ENCODE results near the gene AP2A2. TPM values are rescaled to one million over a fixed set of nuclear protein-coding genes. Genes with fewer than 3 reads are reported as not detected.

Gene AP2A2
- total RNA-seq, 1 donor from 2014 or later = 48.5 TPM

DNA sequence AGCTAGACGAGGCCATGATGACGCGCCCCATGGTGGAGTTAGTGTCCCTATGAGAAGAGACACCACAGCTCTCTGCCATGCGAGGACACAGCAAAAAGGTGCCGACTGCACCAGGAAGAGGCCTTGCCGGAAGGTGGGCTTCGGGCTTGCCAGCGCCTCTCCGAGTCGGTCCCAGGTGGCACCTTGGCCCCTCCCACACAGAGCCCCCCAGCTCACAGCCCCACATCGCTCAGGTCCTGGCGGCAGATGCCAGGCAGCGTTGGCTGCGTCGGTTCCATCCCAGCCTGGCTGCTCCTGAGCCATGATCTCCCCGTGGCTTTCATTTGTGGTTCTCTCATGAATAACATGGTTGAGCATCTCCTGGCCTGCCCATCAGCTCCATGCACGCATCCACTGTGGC, 39.1 kb upstream of the AP2A2 start:
- H3K4me3 ChIP-seq (ENCODE audit: low read depth, low read length) = no peak overlapping the region
- DNase-seq (ENCODE audit: low read depth) = no peak
- TF ChIP-seq, protein P1, sequence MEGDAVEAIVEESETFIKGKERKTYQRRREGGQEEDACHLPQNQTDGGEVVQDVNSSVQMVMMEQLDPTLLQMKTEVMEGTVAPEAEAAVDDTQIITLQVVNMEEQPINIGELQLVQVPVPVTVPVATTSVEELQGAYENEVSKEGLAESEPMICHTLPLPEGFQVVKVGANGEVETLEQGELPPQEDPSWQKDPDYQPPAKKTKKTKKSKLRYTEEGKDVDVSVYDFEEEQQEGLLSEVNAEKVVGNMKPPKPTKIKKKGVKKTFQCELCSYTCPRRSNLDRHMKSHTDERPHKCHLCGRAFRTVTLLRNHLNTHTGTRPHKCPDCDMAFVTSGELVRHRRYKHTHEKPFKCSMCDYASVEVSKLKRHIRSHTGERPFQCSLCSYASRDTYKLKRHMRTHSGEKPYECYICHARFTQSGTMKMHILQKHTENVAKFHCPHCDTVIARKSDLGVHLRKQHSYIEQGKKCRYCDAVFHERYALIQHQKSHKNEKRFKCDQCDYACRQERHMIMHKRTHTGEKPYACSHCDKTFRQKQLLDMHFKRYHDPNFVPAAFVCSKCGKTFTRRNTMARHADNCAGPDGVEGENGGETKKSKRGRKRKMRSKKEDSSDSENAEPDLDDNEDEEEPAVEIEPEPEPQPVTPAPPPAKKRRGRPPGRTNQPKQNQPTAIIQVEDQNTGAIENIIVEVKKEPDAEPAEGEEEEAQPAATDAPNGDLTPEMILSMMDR (conservative IDR thresholded peaks at IDR 0.05; ENCODE audit: low read depth, low read length) = no peak

DNA sequence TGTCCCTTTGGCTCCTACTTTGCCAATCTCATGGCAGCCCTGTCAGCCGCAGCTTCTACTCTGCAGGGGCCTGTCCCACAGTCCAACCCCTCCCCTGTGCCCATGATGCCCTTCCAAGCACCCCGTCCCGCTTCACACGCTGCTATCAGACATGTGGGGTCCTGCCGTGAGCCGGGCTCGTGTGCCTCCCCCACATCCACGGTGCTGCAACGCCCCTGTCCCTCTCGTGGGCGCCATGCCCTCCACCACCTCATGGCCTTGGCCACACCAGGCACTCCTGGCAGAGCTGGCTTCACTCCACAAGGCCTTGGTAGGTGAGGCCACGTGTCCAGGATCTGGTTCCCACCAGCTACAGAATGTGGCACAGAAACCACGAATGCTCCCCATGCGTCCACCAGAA, 38.1 kb upstream of the AP2A2 start:
- TF ChIP-seq, protein P1 (conservative IDR thresholded peaks at IDR 0.05; ENCODE audit: low read depth, low read length) = no peak
- no peak for DNase-seq (ENCODE audit: low read depth)
- H3K4me3 ChIP-seq (ENCODE audit: low read depth, low read length) = no peak overlapping the region

DNA sequence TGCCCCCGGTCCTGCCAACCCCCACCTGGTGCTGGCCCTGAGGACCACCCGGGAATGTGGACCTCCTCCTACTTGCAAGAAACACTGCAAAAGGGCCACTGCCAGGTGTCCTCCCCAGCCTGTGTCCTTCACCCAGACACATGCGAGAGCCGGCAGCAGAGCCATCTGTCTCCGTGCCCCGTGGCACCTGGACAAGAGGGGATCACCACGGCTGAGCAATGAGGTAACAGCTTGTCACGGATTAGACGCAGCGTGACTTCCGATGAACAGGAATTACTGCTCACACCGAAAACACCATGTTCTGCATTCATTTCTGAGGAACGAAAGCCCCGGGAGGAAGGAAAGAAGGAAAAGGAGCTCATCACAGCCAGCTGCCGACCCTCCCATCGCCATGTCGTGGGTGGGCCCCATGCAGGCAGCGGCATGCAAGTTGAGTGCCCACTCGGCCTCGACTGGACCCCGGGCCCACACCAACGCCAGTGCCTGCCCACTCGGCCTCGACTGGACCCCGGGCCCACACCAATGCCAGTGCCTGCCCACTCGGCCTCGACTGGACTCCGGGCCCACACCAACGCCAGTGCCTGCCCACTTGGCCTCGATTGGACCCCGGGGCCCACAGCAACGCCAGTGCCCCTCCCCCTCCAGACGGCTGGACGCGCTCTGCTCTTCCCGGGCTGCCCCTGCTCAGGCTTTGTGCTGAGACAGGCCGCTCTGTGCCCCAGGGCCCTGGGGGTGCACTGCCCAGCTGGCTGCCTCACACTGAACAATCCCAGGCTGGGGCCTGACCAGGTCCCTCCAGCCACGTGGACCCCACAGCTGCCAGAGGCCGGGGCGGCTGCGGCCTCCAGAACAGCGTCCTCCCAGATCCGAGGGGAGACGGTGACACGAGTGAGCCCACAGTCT, 37.1 kb upstream of the AP2A2 start:
- TF ChIP-seq, protein P1 (conservative IDR thresholded peaks at IDR 0.05; ENCODE audit: low read depth, low read length) = no peak
- no peak overlapping the region for H3K4me3 ChIP-seq (ENCODE audit: low read depth, low read length)

DNA sequence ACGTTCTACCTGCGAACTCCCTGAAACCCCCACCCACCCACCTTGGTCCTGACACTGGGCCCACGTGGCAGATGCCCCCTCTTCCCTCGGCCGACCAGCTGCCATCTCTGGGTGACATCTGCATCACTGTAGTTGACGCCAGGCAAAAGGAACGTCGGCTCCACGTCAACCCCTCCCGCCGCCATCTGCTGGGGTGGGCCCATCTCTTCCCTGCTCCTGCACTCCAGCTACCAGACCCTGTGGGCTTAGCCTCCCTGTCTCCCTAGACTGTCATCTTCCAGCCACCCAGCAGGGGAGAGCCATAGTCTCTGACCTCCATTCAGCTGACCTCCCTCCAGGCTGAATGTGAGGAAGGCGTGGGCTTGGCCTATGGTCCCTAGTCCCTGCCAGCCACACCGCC, 36.4 kb upstream of the AP2A2 start:
- TF ChIP-seq, protein P1 (conservative IDR thresholded peaks at IDR 0.05; ENCODE audit: low read depth, low read length) = no peak
- DNase-seq (ENCODE audit: low read depth) = no peak

More for the DNA sequence above, 37.1 kb upstream of the AP2A2 start:
- DNase-seq (ENCODE audit: low read depth) = no peak

DNA sequence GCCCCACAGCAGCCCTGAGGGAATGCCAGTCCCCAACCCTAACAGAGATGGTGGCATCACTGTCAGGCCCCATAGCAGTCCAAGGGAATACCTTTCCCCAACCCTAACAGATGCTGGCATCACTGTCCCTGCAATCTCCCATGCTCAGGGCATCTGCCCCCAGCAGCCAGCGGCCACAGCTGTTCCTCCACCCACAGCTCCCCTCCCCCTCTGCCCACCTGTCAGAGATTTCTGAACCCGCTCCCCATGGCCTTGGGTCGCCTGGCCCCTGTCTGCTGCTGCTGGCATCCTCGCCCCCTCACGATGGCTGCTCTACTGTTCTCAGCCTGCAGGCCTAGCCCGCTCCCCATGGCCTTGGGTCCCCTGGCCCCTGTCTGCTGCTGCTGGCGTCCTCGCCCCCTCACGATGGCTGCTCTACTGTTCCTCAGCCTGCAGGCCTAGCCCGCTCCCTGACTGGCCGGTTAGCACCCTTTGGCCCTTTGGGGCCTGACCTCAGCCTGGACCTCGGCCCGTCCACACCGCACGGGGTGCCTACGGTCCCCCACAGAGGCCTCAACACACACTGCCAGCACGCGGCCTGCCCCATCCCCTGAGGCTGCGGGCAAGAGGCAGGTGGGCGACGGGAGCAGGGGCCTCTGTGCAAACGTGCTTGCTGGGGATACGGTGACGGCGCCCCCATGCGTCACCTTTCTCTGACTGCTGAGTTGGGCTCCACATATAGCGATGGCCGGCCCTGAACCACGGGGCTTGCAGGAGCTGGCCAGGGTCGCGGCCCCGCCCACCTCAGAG, 35.8 kb upstream of the AP2A2 start:
- no peak overlapping the region for H3K4me3 ChIP-seq (ENCODE audit: low read depth, low read length)
- TF ChIP-seq, protein P1 (conservative IDR thresholded peaks at IDR 0.05; ENCODE audit: low read depth, low read length) = no peak
- DNase-seq (ENCODE audit: low read depth) = no peak

More for the DNA sequence above, 36.4 kb upstream of the AP2A2 start:
- H3K4me3 ChIP-seq (ENCODE audit: low read depth, low read length) = no peak overlapping the region

DNA sequence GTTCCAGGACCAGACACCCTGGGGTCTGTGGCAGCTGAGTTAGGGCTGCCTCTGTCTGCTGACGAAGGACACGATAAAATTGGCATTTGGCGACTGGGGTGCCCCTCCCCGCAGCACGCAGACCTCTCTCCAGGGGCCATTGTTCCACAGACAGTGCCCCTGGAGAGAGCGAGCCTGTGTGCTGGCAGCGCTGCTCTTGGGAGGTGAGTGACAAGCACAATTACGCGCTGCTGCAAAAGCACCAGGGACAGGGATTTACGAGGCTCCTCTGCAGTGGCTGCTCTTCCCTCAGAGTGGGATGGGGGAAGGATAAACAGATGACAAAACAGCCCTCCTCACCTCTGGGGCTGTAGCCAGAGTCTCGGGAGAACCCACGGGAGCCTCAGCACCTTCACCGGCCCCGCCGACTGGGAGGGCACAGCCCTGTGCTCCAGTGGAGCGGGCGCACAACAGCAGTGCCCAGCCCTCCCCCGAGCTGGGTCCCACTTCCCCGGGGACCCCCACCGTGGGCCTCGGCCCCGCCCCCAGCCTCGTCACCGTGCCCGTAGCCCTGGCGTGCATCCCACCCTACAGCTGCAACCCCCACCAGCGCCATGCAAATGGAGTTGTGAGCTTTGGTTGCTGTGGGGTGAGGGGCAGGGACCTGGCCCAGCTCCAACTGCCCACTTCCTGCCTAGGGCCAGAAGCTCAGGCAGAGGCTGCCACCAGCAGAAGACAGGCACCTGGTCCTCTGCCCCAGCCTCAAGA, 34.7 kb upstream of the AP2A2 start:
- DNase-seq (ENCODE audit: low read depth) = no peak
- TF ChIP-seq, protein P1 (conservative IDR thresholded peaks at IDR 0.05; ENCODE audit: low read depth, low read length) = no peak
- no peak overlapping the region for H3K4me3 ChIP-seq (ENCODE audit: low read depth, low read length)

Data from epithelial cell of proximal tubule (primary cell).